Measurements from ENCODE around the gene PDZD2.

DNA sequence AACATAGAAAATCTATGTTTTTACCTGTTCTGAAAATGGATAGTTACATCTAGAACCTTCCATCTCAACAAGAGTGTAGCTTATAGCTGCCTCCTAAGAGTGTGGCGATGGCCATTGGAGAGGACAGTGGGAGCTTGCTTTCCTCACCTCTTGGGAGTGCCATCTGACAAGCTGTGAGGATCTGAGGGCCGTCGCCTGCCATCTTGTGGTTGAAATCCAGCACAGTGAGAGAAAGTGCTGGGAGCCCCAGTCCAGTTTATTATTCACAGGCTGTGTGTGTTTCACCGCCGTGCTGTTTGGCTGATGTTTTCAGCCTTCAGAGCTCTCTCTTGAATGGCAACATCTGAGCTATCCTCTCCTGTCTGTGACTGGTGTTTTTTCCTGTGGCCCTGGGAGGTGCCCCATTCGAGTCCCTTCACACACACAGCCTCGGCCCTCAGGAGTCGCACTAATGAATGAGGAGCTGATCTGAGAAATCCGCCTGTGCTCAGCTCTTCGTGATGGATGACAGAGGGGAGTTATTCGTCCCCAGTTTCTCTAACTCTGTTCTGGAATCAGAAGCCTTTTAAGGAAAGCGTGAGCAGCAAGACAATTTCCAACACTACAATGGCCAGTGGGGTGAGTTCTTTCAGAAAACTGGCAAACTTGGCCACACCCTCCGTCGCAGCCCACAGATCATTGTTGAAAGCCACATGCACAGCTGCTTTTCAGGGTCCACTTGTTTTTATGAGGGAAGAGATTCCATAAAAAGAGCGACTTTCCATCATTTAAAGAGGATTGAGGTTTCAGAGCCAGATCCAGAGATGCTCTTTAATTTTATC, 170.3 kb downstream of the PDZD2 start:
- TF ChIP-seq, protein P1, sequence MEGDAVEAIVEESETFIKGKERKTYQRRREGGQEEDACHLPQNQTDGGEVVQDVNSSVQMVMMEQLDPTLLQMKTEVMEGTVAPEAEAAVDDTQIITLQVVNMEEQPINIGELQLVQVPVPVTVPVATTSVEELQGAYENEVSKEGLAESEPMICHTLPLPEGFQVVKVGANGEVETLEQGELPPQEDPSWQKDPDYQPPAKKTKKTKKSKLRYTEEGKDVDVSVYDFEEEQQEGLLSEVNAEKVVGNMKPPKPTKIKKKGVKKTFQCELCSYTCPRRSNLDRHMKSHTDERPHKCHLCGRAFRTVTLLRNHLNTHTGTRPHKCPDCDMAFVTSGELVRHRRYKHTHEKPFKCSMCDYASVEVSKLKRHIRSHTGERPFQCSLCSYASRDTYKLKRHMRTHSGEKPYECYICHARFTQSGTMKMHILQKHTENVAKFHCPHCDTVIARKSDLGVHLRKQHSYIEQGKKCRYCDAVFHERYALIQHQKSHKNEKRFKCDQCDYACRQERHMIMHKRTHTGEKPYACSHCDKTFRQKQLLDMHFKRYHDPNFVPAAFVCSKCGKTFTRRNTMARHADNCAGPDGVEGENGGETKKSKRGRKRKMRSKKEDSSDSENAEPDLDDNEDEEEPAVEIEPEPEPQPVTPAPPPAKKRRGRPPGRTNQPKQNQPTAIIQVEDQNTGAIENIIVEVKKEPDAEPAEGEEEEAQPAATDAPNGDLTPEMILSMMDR (IDR thresholded peaks at IDR 0.05; ENCODE audit: poor library complexity), result peak; percentile 84
- TF ChIP-seq EZH2 (IDR thresholded peaks at IDR 0.05; ENCODE audit: borderline replicate concordance) (no peak), EZH2phosphoT487 (IDR thresholded peaks at IDR 0.05; ENCODE audit: low read depth, severe bottlenecking, unreplicated experiment) (no peak)

Data from hepatocyte (in vitro differentiated cells).